ENCODE measurements around the gene METTL24.
"Not testable (repeated sequence)": the region's sequence is repeated elsewhere in the genome, so short reads cannot be mapped to it uniquely, and the experiment has no call there.

METTL24 gene

GRCh38 chr6:110250838-110251237 is 107.3 kb downstream of the METTL24 start:
- no peak for TF ChIP-seq CTCF (conservative IDR thresholded peaks at IDR 0.05; ENCODE audit: low read depth, low read length)
- DNase-seq (ENCODE audit: low read depth), result no peak
- no peak overlapping the region for H3K4me3 ChIP-seq (ENCODE audit: low read length)

- no peak overlapping the region for H3K4me3 ChIP-seq (ENCODE audit: low read length)
- TF ChIP-seq CTCF (conservative IDR thresholded peaks at IDR 0.05; ENCODE audit: low read depth, low read length), result no peak
- DNase-seq (ENCODE audit: low read depth), result no peak
Measured at GRCh38 chr6:110250058-110250457, 108.1 kb downstream of the METTL24 start.

- H3K4me3 ChIP-seq (ENCODE audit: low read length), result no peak overlapping the region
- no peak for TF ChIP-seq CTCF (conservative IDR thresholded peaks at IDR 0.05; ENCODE audit: low read depth, low read length)
- no peak for DNase-seq (ENCODE audit: low read depth)
Measured at GRCh38 chr6:110246900-110247546, 111.1 kb downstream of the METTL24 start.

GRCh38 chr6:110246378-110246777 is 111.8 kb downstream of the METTL24 start:
- H3K4me3 ChIP-seq (ENCODE audit: low read length), result no peak overlapping the region
- TF ChIP-seq CTCF (conservative IDR thresholded peaks at IDR 0.05; ENCODE audit: low read depth, low read length), result no peak
- no peak for DNase-seq (ENCODE audit: low read depth)

- not testable (repeated sequence) for DNase-seq (ENCODE audit: low read depth); H3K4me3 ChIP-seq (ENCODE audit: low read length)
Measured at GRCh38 chr6:110244621-110245020, 113.5 kb downstream of the METTL24 start.

- H3K4me3 ChIP-seq (ENCODE audit: low read length), result no peak overlapping the region
- DNase-seq (ENCODE audit: low read depth), result no peak
- no peak for TF ChIP-seq CTCF (conservative IDR thresholded peaks at IDR 0.05; ENCODE audit: low read depth, low read length)
Measured at GRCh38 chr6:110239526-110240274, 118.4 kb downstream of the METTL24 start.

GRCh38 chr6:110236007-110236406 is 122.1 kb downstream of the METTL24 start:
- DNase-seq (ENCODE audit: low read depth); H3K4me3 ChIP-seq (ENCODE audit: low read length): not testable (repeated sequence)

- DNase-seq (ENCODE audit: low read depth), result no peak
- H3K4me3 ChIP-seq (ENCODE audit: low read length), result no peak overlapping the region
- no peak for TF ChIP-seq CTCF (conservative IDR thresholded peaks at IDR 0.05; ENCODE audit: low read depth, low read length)
Measured at GRCh38 chr6:110233770-110234374, 124.3 kb downstream of the METTL24 start.
